Measurements from ENCODE around the gene VSTM4. TPM values are rescaled to one million over a fixed set of nuclear protein-coding genes. Genes with fewer than 3 reads are reported as not detected.
A peak's percentile ranks its signal among the peaks of the same experiment; 100 is the strongest.

Gene VSTM4
- total and polyA plus RNA-seq, 2 experiments from 2014 or later = 9.5 to 12.3 TPM

- H2AFZ ChIP-seq = no peak overlapping the region
- no peaks in the 10 kb centered on the region for H3K9me2 ChIP-seq (ENCODE audit: insufficient read depth)
- no peak overlapping the region for H3K4me3 ChIP-seq
- in situ Hi-C loops (cut with MboI) = no loop called here
- DNase-seq = peak; percentile 54
- peaks cover 18% of the 10 kb centered on the region for H3F3A ChIP-seq (ENCODE audit: insufficient read depth)
- no peak overlapping the region for H3K4me2 ChIP-seq (ENCODE audit: unreplicated experiment)
- no peaks in the 10 kb centered on the region for H4K20me1 ChIP-seq (ENCODE audit: insufficient read depth)
- TF ChIP-seq EZH2phosphoT487 (IDR thresholded peaks at IDR 0.05; ENCODE audit: insufficient read depth, low read depth) (no peak), EZH2 (IDR thresholded peaks at IDR 0.05; ENCODE audit: insufficient read depth, poor library complexity, severe bottlenecking) (no peak)
- no peaks in the 10 kb centered on the region for H3K36me3 ChIP-seq (ENCODE audit: low read depth)
- H3K4me1 ChIP-seq (ENCODE audit: insufficient read depth) = peaks cover 22% of the 10 kb centered on the region
- no peak overlapping the region for H3K27ac ChIP-seq
- 49 to 57% methylated on average over 5 of the region's 5 CpGs for WGBS, 2 experiments (ENCODE audit: low coverage in 1 of 2, low lambda C conversion rate in 2 of 2, missing lambda C conversion rate in 2 of 2)
- H3K9ac ChIP-seq = no peak overlapping the region
- H3K27me3 ChIP-seq (replicated peaks; ENCODE audit: insufficient read depth) = no peaks in the 10 kb centered on the region
- H3K9me3 ChIP-seq (ENCODE audit: low read depth) = no peaks in the 10 kb centered on the region
- H3K79me2 ChIP-seq (ENCODE audit: insufficient read depth) = peaks cover 23% of the 10 kb centered on the region
Measured at GRCh38 chr10:49116509-49117375, 1.4 kb upstream of the VSTM4 start.

- Histone ChIP-seq H2AFZ (no peak overlapping the region), H3K27me3 (replicated peaks; ENCODE audit: insufficient read depth) (no peaks in the 10 kb centered on the region), H3F3A (ENCODE audit: insufficient read depth) (peaks cover 18% of the 10 kb centered on the region), H3K36me3 (ENCODE audit: low read depth) (no peaks in the 10 kb centered on the region), H4K20me1 (ENCODE audit: insufficient read depth) (no peaks in the 10 kb centered on the region), H3K9me3 (ENCODE audit: low read depth) (no peaks in the 10 kb centered on the region), H3K79me2 (ENCODE audit: insufficient read depth) (peaks cover 23% of the 10 kb centered on the region), H3K4me3 (peak overlapping the region; percentile 43; the same call in 1 of the 2 replicates), H3K9ac (peak overlapping the region; percentile 39; the same call in 1 of the 2 replicates), H3K9me2 (ENCODE audit: insufficient read depth) (no peaks in the 10 kb centered on the region), H3K4me2 (ENCODE audit: unreplicated experiment) (peak overlapping the region; percentile 36), H3K27ac (no peak overlapping the region), H3K4me1 (ENCODE audit: insufficient read depth) (peaks cover 25% of the 10 kb centered on the region)
- DNase-seq = no peak
- in situ Hi-C loops (cut with MboI) = no loop called here
- no peak for TF ChIP-seq EZH2phosphoT487 (IDR thresholded peaks at IDR 0.05; ENCODE audit: insufficient read depth, low read depth)
- 70 to 80% methylated on average over 13 of the region's 14 CpGs for WGBS, 2 experiments (ENCODE audit: low coverage in 1 of 2, low lambda C conversion rate in 2 of 2, missing lambda C conversion rate in 2 of 2)
Measured at GRCh38 chr10:49115796-49116508, 630 bp upstream of the VSTM4 start.

DNA sequence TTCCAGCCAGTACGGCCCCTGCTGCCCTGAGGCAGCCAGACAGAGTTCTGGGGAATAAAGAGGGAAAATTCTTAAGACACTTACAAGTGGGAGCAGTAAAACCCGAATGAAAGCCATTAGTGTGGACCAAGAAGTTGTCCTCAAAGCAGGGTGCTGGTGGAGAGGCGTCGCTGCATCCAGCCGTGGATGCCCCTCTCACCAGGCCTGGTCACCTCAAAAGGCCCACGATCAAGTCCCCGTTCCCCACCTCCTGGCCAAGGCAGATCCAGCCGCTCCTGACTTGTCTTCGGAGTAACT is 656 bp downstream of the VSTM4 start:
- no peak for TF ChIP-seq EZH2 (IDR thresholded peaks at IDR 0.05; ENCODE audit: insufficient read depth, poor library complexity, severe bottlenecking)
- TF ChIP-seq EZH2phosphoT487 (IDR thresholded peaks at IDR 0.05; ENCODE audit: insufficient read depth, low read depth) = no peak
- H3K79me2 ChIP-seq (ENCODE audit: insufficient read depth) = peaks cover 33% of the 10 kb centered on the region
- 4 to 5% methylated on average over 9 of the region's 9 CpGs for WGBS, 2 experiments (ENCODE audit: low coverage in 1 of 2, low lambda C conversion rate in 2 of 2, missing lambda C conversion rate in 2 of 2)
- H4K20me1 ChIP-seq (ENCODE audit: insufficient read depth) = no peaks in the 10 kb centered on the region
- peak overlapping the region; percentile 82 for H3K4me2 ChIP-seq (ENCODE audit: unreplicated experiment)
- no peaks in the 10 kb centered on the region for H3K9me3 ChIP-seq (ENCODE audit: low read depth)
- no peaks in the 10 kb centered on the region for H3K9me2 ChIP-seq (ENCODE audit: insufficient read depth)
- H3K36me3 ChIP-seq (ENCODE audit: low read depth) = no peaks in the 10 kb centered on the region
- H2AFZ ChIP-seq = peak overlapping the region; percentile 86
- no peaks in the 10 kb centered on the region for H3K27me3 ChIP-seq (replicated peaks; ENCODE audit: insufficient read depth)
- peak overlapping the region; percentile 81 for H3K4me3 ChIP-seq
- H3K9ac ChIP-seq = peak overlapping the region; percentile 88
- H3K4me1 ChIP-seq (ENCODE audit: insufficient read depth) = peaks cover 30% of the 10 kb centered on the region
- H3K27ac ChIP-seq = peak overlapping the region; percentile 78
- DNase-seq = no peak
- in situ Hi-C loops (cut with MboI) = no loop called here
- H3F3A ChIP-seq (ENCODE audit: insufficient read depth) = peaks cover 12% of the 10 kb centered on the region

GRCh38 chr10:49113741-49114141 is 1.6 kb downstream of the VSTM4 start:
- peak overlapping the region; percentile 82 for H3K4me2 ChIP-seq (ENCODE audit: unreplicated experiment)
- H3K27me3 ChIP-seq (replicated peaks; ENCODE audit: insufficient read depth) = no peaks in the 10 kb centered on the region
- TF ChIP-seq EZH2 (IDR thresholded peaks at IDR 0.05; ENCODE audit: insufficient read depth, poor library complexity, severe bottlenecking) = no peak
- no peak for TF ChIP-seq EZH2phosphoT487 (IDR thresholded peaks at IDR 0.05; ENCODE audit: insufficient read depth, low read depth)
- peak overlapping the region; percentile 88 for H3K9ac ChIP-seq
- peak; percentile 84 for DNase-seq
- H3K9me3 ChIP-seq (ENCODE audit: low read depth) = no peaks in the 10 kb centered on the region
- H3K27ac ChIP-seq = peak overlapping the region; percentile 9; the same call in 1 of the 2 replicates
- no peaks in the 10 kb centered on the region for H3K9me2 ChIP-seq (ENCODE audit: insufficient read depth)
- peak overlapping the region; percentile 81 for H3K4me3 ChIP-seq
- WGBS, 2 experiments (ENCODE audit: low coverage in 1 of 2, low lambda C conversion rate in 2 of 2, missing lambda C conversion rate in 2 of 2) = 11 to 12% methylated on average over 3 of the region's 3 CpGs
- no peaks in the 10 kb centered on the region for H3K36me3 ChIP-seq (ENCODE audit: low read depth)
- peaks cover 38% of the 10 kb centered on the region for H3K79me2 ChIP-seq (ENCODE audit: insufficient read depth)
- no peaks in the 10 kb centered on the region for H4K20me1 ChIP-seq (ENCODE audit: insufficient read depth)
- in situ Hi-C loops (cut with MboI) = no loop called here
- H3F3A ChIP-seq (ENCODE audit: insufficient read depth) = peaks cover 9% of the 10 kb centered on the region
- H3K4me1 ChIP-seq (ENCODE audit: insufficient read depth) = peaks cover 32% of the 10 kb centered on the region
- no peak overlapping the region; the same call in 1 of the 2 replicates for H2AFZ ChIP-seq
